Daoy (cell line): Measurements from ENCODE around the gene LAMA5. TPM values are rescaled to one million over a fixed set of nuclear protein-coding genes. Genes with fewer than 3 reads are reported as not detected.

Source experiments
- DNase-seq: peaks from one replicate; pipeline ENCODE4 v3.0.0-alpha.2; 2015; ENCODE audit warnings: low read depth
- total RNA-seq: library from RNA; depleted of rRNA; stranded (reverse); fragments of >200 nt; shearing (Covaris generic); gene quantifications from 2 replicates; pipeline ENCODE4 v1.2.3, GENCODE V29; 2014; rRNA removed

LAMA5 gene
- total RNA-seq, result 3.1 and 9.6 TPM in 2 replicates

GRCh38 chr20:62367136-62367632, at the start of gene LAMA5:
Gene LAMA5, minus strand, starts transcription at chr20:62367312. Its CDS starts 67 bp downstream, at chr20:62367245.
- no peak for DNase-seq

- no peak for DNase-seq
Observed at GRCh38 chr20:62415354-62416111, 48.4 kb upstream of the LAMA5 start.

- peak; percentile 28 for DNase-seq
Observed at GRCh38 chr20:62413896-62414481, 46.9 kb upstream of the LAMA5 start.

- no peak for DNase-seq
Observed at GRCh38 chr20:62413025-62413570, 46.0 kb upstream of the LAMA5 start.

GRCh38 chr20:62412194-62413024, 45.3 kb upstream of the LAMA5 start:
- no peak for DNase-seq

- DNase-seq, result no peak
Observed at GRCh38 chr20:62411479-62412193, 44.5 kb upstream of the LAMA5 start.

- no peak for DNase-seq
Observed at GRCh38 chr20:62410746-62411478, 43.8 kb upstream of the LAMA5 start.

- peak; percentile 48 for DNase-seq
Observed at GRCh38 chr20:62409931-62410745, 43.0 kb upstream of the LAMA5 start.

- DNase-seq, result no peak
Observed at GRCh38 chr20:62409086-62409853, 42.2 kb upstream of the LAMA5 start.

- DNase-seq, result no peak
Observed at GRCh38 chr20:62408640-62409039, 41.5 kb upstream of the LAMA5 start.

GRCh38 chr20:62408055-62408454, 40.9 kb upstream of the LAMA5 start:
- no peak for DNase-seq

- DNase-seq, result peak; percentile 96
Observed at GRCh38 chr20:62407221-62407992, 40.3 kb upstream of the LAMA5 start, which contains the start of gene CABLES2. Gene CABLES2, minus strand, starts transcription at chr20:62407285. Its CDS starts 9 bp downstream, at chr20:62407276.

- no peak for DNase-seq
Observed at GRCh38 chr20:62406635-62407176, 39.6 kb upstream of the LAMA5 start.

- DNase-seq, result no peak
Observed at GRCh38 chr20:62405981-62406513, 38.9 kb upstream of the LAMA5 start.

- peak; percentile 35 for DNase-seq
Observed at GRCh38 chr20:62405108-62405980, 38.2 kb upstream of the LAMA5 start.

GRCh38 chr20:62404761-62405107, 37.6 kb upstream of the LAMA5 start:
- DNase-seq, result no peak
